SK-N-SH treated with all-trans-retinoic acid at 6 μM for 48 hours (cell line): ENCODE measurements around the gene PMEPA1.

ENCODE experiments used
- ARNTL ChIP-seq: fragments of 450-650 bp; formaldehyde crosslinking; IDR thresholded peaks from 2 replicates; pipeline ENCODE4 v1.5.0; 2020; ENCODE audit warnings: low read depth, mild to moderate bottlenecking, moderate library complexity, borderline replicate concordance
- RARB ChIP-seq: fragments of 250-450 bp; sonication (Bioruptor Pico); IDR thresholded peaks from 2 replicates; pipeline ENCODE4 v1.8.0; 2021; ENCODE audit warnings: mild to moderate bottlenecking, moderate library complexity

DNA sequence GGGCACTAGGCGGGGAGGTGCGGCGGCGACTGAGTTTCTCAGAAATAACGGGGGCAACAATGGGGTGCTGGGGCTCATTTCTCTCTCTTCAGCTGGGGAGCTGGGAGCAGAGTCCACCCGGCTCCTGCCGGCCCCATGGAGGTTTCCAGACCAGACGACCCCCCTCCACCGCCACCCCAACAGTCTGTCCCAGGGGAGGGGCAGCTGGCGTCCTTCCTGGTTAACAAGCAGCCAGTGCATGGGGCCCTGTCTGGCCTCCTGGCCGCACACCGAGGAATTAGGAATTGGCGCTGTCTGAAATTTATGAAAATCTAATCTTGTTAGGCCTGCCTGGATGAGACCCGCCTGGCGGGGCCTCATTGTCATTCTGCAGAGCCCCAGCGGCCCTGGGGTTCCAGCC is 42.4 kb downstream of the PMEPA1 start:
- TF ChIP-seq RARB (no peak), ARNTL (no peak)
